ENCODE data around the gene IL31.
A peak's percentile ranks its signal among the peaks of the same experiment; 100 is the strongest.

IL31 gene

DNA sequence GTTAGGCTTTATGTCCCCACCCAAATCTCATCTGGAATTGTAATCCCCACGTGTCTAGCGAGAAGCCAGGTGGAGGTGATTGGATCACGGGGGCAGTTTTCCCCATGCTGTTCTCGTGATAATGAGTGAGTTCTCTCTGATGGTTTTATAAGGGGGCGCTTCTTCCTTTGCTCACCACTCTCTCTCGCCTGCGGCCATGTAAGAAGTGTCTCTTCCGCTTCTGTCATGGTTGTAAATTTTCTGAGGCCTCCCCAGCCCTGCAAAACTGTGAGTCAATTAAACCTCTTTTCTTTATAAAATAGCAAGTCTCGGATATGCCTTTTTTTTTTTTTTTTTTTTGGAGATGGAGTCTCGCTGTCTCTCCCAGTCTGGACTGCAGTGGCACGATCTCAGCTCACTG, 13.3 kb downstream of the IL31 start:
- H4K91ac ChIP-seq (ENCODE audit: low read length): no peak overlapping the region
- no peak overlapping the region for H2BK12ac ChIP-seq (ENCODE audit: low read length in 2 of 2)
- H3K79me1 ChIP-seq (replicated peaks; ENCODE audit: low read length, poor library complexity, severe bottlenecking): no peaks in the 10 kb centered on the region
- H3K27me3 ChIP-seq (ENCODE audit: control insufficient read depth in 1 of 2, insufficient read depth in 1 of 2, low read length in 2 of 2): peaks cover 0 to 19% of the 10 kb centered on the region in 2 experiments
- H3K9ac ChIP-seq (ENCODE audit: low read length): no peak overlapping the region
- no peaks in the 10 kb centered on the region for H3K36me3 ChIP-seq (ENCODE audit: control insufficient read depth in 1 of 2, insufficient read depth in 2 of 2, low read depth in 1 of 2, low read length in 2 of 2)
- H2BK15ac ChIP-seq (ENCODE audit: low read depth, poor library complexity, severe bottlenecking): no peak overlapping the region
- H3K23ac ChIP-seq (ENCODE audit: low read length in 2 of 2): no peak overlapping the region
- 99% methylated on average over 9 of the region's 11 CpGs for WGBS
- H3K4me3 ChIP-seq (ENCODE audit: insufficient read depth in 1 of 2, low read depth in 1 of 2, low read length in 2 of 2): no peak overlapping the region
- H3K18ac ChIP-seq (ENCODE audit: low read depth in 1 of 2, low read length in 2 of 2): no peak overlapping the region
- no peaks in the 10 kb centered on the region for H3K4me1 ChIP-seq (ENCODE audit: control insufficient read depth, insufficient read depth, low read depth, low read length)
- no peak overlapping the region for H2BK120ac ChIP-seq (ENCODE audit: low read depth, low read length)
- no peak overlapping the region for H3K14ac ChIP-seq (ENCODE audit: low read length in 2 of 2)
- no peak overlapping the region for H3K27ac ChIP-seq (ENCODE audit: low read length, poor library complexity, severe bottlenecking)
- no peak overlapping the region for H2AFZ ChIP-seq (ENCODE audit: low read depth, low read length)
- no peak overlapping the region for H4K8ac ChIP-seq (ENCODE audit: low read length)
- DNase-seq: no peak
- no peak overlapping the region for H3K4me2 ChIP-seq (ENCODE audit: low read length, poor library complexity, severe bottlenecking)
- H3K4ac ChIP-seq (ENCODE audit: low read depth in 1 of 2, low read length in 2 of 2): no peak overlapping the region
- no peaks in the 10 kb centered on the region for H3K9me3 ChIP-seq (ENCODE audit: control insufficient read depth, low read length)
- H2AK5ac ChIP-seq (ENCODE audit: low read length, severe bottlenecking): no peak overlapping the region
- H2BK5ac ChIP-seq (ENCODE audit: low read depth, low read length, poor library complexity, severe bottlenecking): no peak overlapping the region

DNA sequence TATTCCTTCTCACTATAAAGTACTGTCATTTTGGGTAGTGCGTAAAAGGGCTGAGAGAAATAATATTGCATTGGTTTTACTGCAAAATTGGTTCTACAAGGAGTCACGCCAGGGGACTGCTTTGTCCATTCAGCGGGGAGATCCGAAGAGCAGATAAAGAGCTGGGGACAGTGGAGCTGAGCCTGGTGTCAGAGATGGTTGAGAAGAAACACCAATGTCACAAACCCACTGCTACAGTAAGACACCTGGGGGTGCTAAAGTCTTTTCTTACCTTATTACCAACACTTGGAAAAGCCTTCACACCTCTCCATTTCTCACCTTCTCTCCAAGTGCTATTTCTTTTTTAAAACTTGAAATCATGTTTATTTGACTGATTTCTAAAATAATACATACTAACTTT, 14.1 kb downstream of the IL31 start:
- Histone ChIP-seq H3K36me3 (ENCODE audit: control insufficient read depth in 1 of 2, insufficient read depth in 2 of 2, low read depth in 1 of 2, low read length in 2 of 2) (no peaks in the 10 kb centered on the region), H2BK15ac (ENCODE audit: low read depth, poor library complexity, severe bottlenecking) (no peak overlapping the region), H3K14ac (ENCODE audit: low read length in 2 of 2) (no peak overlapping the region), H3K4me3 (ENCODE audit: insufficient read depth in 1 of 2, low read depth in 1 of 2, low read length in 2 of 2) (no peak overlapping the region), H3K4ac (ENCODE audit: low read depth in 1 of 2, low read length in 2 of 2) (no peak overlapping the region), H3K27ac (ENCODE audit: low read length, poor library complexity, severe bottlenecking) (no peak overlapping the region), H3K79me1 (replicated peaks; ENCODE audit: low read length, poor library complexity, severe bottlenecking) (no peaks in the 10 kb centered on the region), H3K4me2 (ENCODE audit: low read length, poor library complexity, severe bottlenecking) (no peak overlapping the region), H4K8ac (ENCODE audit: low read length) (no peak overlapping the region), H2AFZ (ENCODE audit: low read depth, low read length) (no peak overlapping the region), H2BK5ac (ENCODE audit: low read depth, low read length, poor library complexity, severe bottlenecking) (no peak overlapping the region), H2BK120ac (ENCODE audit: low read depth, low read length) (no peak overlapping the region), H3K9ac (ENCODE audit: low read length) (no peak overlapping the region), H3K18ac (ENCODE audit: low read depth in 1 of 2, low read length in 2 of 2) (no peak overlapping the region), H2BK12ac (ENCODE audit: low read length in 2 of 2) (no peak overlapping the region), H3K9me3 (ENCODE audit: control insufficient read depth, low read length) (no peaks in the 10 kb centered on the region), H2AK5ac (ENCODE audit: low read length, severe bottlenecking) (no peak overlapping the region), H3K4me1 (ENCODE audit: control insufficient read depth, insufficient read depth, low read depth, low read length) (no peaks in the 10 kb centered on the region), H3K27me3 (ENCODE audit: control insufficient read depth in 1 of 2, insufficient read depth in 1 of 2, low read length in 2 of 2) (peaks cover 0 to 14% of the 10 kb centered on the region in 2 experiments), H3K23ac (ENCODE audit: low read length in 2 of 2) (no peak overlapping the region), H4K91ac (ENCODE audit: low read length) (no peak overlapping the region)
- WGBS: 66% methylated on average over 4 of the region's 4 CpGs
- DNase-seq: no peak

DNA sequence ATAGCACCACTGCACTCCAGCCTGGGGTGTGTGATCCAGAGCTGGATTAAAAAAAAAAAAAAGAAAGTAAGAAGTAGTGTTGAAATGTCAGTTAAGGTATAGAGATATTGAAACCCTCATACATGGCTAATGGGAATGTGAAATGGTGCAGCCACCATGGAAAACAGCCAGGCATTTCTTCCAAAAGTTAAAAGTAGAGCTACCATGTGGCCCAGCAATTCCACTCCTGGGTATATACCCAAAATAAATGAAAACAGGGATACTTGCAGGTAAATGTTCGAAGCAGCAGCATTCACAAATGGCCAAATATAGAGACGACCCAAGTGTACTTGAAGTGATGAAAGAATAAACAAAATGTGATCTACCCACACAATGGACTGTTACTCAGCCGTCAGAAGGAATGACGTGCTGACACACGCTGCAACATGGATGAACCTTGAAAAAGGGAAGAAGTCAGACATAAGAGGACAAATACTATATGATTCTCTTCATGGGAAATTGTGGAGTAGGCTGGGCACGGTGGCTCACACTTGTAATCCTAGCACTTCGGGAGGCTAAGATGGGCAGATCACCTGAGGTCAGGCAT, 15.2 kb downstream of the IL31 start:
- H3K9ac ChIP-seq (ENCODE audit: low read length): no peak overlapping the region
- H3K4me1 ChIP-seq (ENCODE audit: control insufficient read depth, insufficient read depth, low read depth, low read length): no peaks in the 10 kb centered on the region
- no peak overlapping the region for H2AFZ ChIP-seq (ENCODE audit: low read depth, low read length)
- no peak for DNase-seq
- H4K91ac ChIP-seq (ENCODE audit: low read length): no peak overlapping the region
- H2BK15ac ChIP-seq (ENCODE audit: low read depth, poor library complexity, severe bottlenecking): no peak overlapping the region
- H2AK5ac ChIP-seq (ENCODE audit: low read length, severe bottlenecking): no peak overlapping the region
- H4K8ac ChIP-seq (ENCODE audit: low read length): no peak overlapping the region
- no peak overlapping the region for H2BK120ac ChIP-seq (ENCODE audit: low read depth, low read length)
- H3K27me3 ChIP-seq (ENCODE audit: control insufficient read depth in 1 of 2, insufficient read depth in 1 of 2, low read length in 2 of 2): peaks cover 0 to 10% of the 10 kb centered on the region in 2 experiments
- H3K14ac ChIP-seq (ENCODE audit: low read length in 2 of 2): no peak overlapping the region
- no peak overlapping the region for H2BK5ac ChIP-seq (ENCODE audit: low read depth, low read length, poor library complexity, severe bottlenecking)
- no peaks in the 10 kb centered on the region for H3K36me3 ChIP-seq (ENCODE audit: control insufficient read depth in 1 of 2, insufficient read depth in 2 of 2, low read depth in 1 of 2, low read length in 2 of 2)
- H3K4me2 ChIP-seq (ENCODE audit: low read length, poor library complexity, severe bottlenecking): no peak overlapping the region
- no peaks in the 10 kb centered on the region for H3K9me3 ChIP-seq (ENCODE audit: control insufficient read depth, low read length)
- H3K4me3 ChIP-seq (ENCODE audit: insufficient read depth in 1 of 2, low read depth in 1 of 2, low read length in 2 of 2): no peak overlapping the region
- H2BK12ac ChIP-seq (ENCODE audit: low read length in 2 of 2): no peak overlapping the region
- no peaks in the 10 kb centered on the region for H3K79me1 ChIP-seq (replicated peaks; ENCODE audit: low read length, poor library complexity, severe bottlenecking)
- H3K4ac ChIP-seq (ENCODE audit: low read depth in 1 of 2, low read length in 2 of 2): no peak overlapping the region
- H3K27ac ChIP-seq (ENCODE audit: low read length, poor library complexity, severe bottlenecking): no peak overlapping the region
- WGBS: 93% methylated on average over 7 of the region's 7 CpGs
- H3K18ac ChIP-seq (ENCODE audit: low read depth in 1 of 2, low read length in 2 of 2): no peak overlapping the region
- no peak overlapping the region for H3K23ac ChIP-seq (ENCODE audit: low read length in 2 of 2)

DNA sequence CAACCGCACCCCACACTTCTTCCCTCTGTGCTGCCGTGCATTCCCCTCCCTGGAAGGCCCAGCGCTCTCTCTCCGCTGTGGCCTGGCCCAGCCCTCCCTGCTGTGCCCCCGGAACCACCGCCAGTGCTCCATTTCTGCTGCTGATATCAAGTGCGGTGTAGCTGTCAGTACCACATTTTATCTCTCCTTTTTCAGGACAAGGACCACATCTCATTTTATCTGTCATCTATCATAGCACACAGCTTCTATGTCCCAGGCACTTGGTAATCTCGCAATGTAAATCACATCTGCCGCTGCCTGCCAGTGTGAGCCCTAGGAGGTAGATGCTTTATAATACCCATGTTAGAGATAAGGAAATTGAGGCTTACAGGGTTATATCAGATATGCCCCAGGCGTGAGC, 18.3 kb downstream of the IL31 start:
- Histone ChIP-seq H2BK12ac (ENCODE audit: low read length in 2 of 2) (no peak overlapping the region), H3K4me3 (ENCODE audit: insufficient read depth in 1 of 2, low read depth in 1 of 2, low read length in 2 of 2) (peak overlapping the region in 1 of 2 experiments; percentile 8), H2BK5ac (ENCODE audit: low read depth, low read length, poor library complexity, severe bottlenecking) (no peak overlapping the region), H3K18ac (ENCODE audit: low read depth in 1 of 2, low read length in 2 of 2) (no peak overlapping the region), H3K27ac (ENCODE audit: low read length, poor library complexity, severe bottlenecking) (no peak overlapping the region), H4K91ac (ENCODE audit: low read length) (no peak overlapping the region), H2BK15ac (ENCODE audit: low read depth, poor library complexity, severe bottlenecking) (no peak overlapping the region), H3K23ac (ENCODE audit: low read length in 2 of 2) (no peak overlapping the region), H2AFZ (ENCODE audit: low read depth, low read length) (no peak overlapping the region), H3K4ac (ENCODE audit: low read depth in 1 of 2, low read length in 2 of 2) (no peak overlapping the region), H3K14ac (ENCODE audit: low read length in 2 of 2) (peak overlapping the region in 1 of 2 experiments; percentile 77), H3K27me3 (ENCODE audit: control insufficient read depth in 1 of 2, insufficient read depth in 1 of 2, low read length in 2 of 2) (peaks cover 6 to 17% of the 10 kb centered on the region in 2 experiments), H3K36me3 (ENCODE audit: control insufficient read depth in 1 of 2, insufficient read depth in 2 of 2, low read depth in 1 of 2, low read length in 2 of 2) (no peaks in the 10 kb centered on the region), H3K9ac (ENCODE audit: low read length) (no peak overlapping the region), H2AK5ac (ENCODE audit: low read length, severe bottlenecking) (no peak overlapping the region), H2BK120ac (ENCODE audit: low read depth, low read length) (no peak overlapping the region), H4K8ac (ENCODE audit: low read length) (no peak overlapping the region), H3K4me2 (ENCODE audit: low read length, poor library complexity, severe bottlenecking) (no peak overlapping the region), H3K79me1 (replicated peaks; ENCODE audit: low read length, poor library complexity, severe bottlenecking) (no peaks in the 10 kb centered on the region), H3K9me3 (ENCODE audit: control insufficient read depth, low read length) (no peaks in the 10 kb centered on the region), H3K4me1 (ENCODE audit: control insufficient read depth, insufficient read depth, low read depth, low read length) (no peaks in the 10 kb centered on the region)
- WGBS: 55% methylated on average over 9 of the region's 10 CpGs
- no peak for DNase-seq
